Osteocyte (in vitro differentiated cells): ENCODE results near the gene CCDC136. TPM values are rescaled to one million over a fixed set of nuclear protein-coding genes. Genes with fewer than 3 reads are reported as not detected.

ENCODE experiments used
- DNase-seq: peaks from one replicate; pipeline ENCODE4 v3.0.0; 2021; ENCODE audit warnings: mixed read lengths; ENCODE audit not compliant: unreplicated experiment; ENCODE audit errors: extremely low spot score
- H3K27ac Mint-ChIP-seq: one replicate; pipeline ENCODE4 v1.8.0; 2021; ENCODE audit warnings: mild to moderate bottlenecking, mixed read lengths; ENCODE audit not compliant: unreplicated experiment
- H3K27me3 Mint-ChIP-seq: one replicate; pipeline ENCODE4 v1.8.0; 2021; ENCODE audit warnings: mixed read lengths; ENCODE audit not compliant: unreplicated experiment
- H3K36me3 Mint-ChIP-seq: one replicate; pipeline ENCODE4 v1.8.0; 2021; ENCODE audit warnings: mixed read lengths; ENCODE audit not compliant: unreplicated experiment
- H3K4me1 Mint-ChIP-seq: one replicate; pipeline ENCODE4 v1.8.0; 2021; ENCODE audit warnings: mixed read lengths; ENCODE audit not compliant: unreplicated experiment
- H3K4me3 Mint-ChIP-seq: one replicate; pipeline ENCODE4 v1.8.0; 2021; ENCODE audit warnings: mild to moderate bottlenecking, moderate library complexity, mixed read lengths; ENCODE audit not compliant: unreplicated experiment
- H3K9me3 Mint-ChIP-seq: one replicate; pipeline ENCODE4 v1.8.0; 2021; ENCODE audit warnings: mixed read lengths; ENCODE audit not compliant: unreplicated experiment
- total RNA-seq: library from RNA; stranded (reverse); gene quantifications from 2 replicates; pipeline ENCODE4 v1.2.1, GENCODE V29; 2021
- TF ChIP-seq, protein P1 (sequence below): fragments of 200-600 bp; sonication (generic); IDR thresholded peaks from 2 replicates; pipeline ENCODE4 v1.5.0; 2021; ENCODE audit warnings: antibody characterized with exemption, mild to moderate bottlenecking, moderate library complexity

CCDC136 gene
- total RNA-seq, 1 donor from 2014 or later = 13.3 TPM

DNA sequence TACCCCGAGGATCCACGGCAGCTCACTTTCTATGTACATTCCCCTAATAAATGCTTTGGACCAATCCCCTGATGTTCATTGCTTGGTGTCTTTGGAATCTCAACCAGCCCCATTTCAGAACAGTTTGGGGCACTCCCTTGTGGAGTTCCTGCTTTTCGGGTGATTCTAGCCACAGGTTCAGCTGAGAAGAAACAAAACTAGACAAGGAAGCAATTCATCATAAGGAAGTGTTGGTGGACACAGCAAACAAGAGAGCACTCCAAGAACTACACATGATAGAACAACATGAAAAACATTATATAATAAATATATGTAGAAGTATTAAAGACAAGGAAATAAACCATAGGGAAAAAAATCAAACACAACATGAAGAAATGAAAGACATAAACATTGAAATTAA, 6.0 kb upstream of the CCDC136 start:
- TF ChIP-seq, protein P1, sequence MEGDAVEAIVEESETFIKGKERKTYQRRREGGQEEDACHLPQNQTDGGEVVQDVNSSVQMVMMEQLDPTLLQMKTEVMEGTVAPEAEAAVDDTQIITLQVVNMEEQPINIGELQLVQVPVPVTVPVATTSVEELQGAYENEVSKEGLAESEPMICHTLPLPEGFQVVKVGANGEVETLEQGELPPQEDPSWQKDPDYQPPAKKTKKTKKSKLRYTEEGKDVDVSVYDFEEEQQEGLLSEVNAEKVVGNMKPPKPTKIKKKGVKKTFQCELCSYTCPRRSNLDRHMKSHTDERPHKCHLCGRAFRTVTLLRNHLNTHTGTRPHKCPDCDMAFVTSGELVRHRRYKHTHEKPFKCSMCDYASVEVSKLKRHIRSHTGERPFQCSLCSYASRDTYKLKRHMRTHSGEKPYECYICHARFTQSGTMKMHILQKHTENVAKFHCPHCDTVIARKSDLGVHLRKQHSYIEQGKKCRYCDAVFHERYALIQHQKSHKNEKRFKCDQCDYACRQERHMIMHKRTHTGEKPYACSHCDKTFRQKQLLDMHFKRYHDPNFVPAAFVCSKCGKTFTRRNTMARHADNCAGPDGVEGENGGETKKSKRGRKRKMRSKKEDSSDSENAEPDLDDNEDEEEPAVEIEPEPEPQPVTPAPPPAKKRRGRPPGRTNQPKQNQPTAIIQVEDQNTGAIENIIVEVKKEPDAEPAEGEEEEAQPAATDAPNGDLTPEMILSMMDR = no peak
- Mint-ChIP-seq H3K9me3 (peaks cover 5% of the 10 kb centered on the region), H3K4me3 (no peak overlapping the region), H3K4me1 (peaks cover 3% of the 10 kb centered on the region), H3K27me3 (peaks cover 31% of the 10 kb centered on the region), H3K27ac (no peak overlapping the region), H3K36me3 (peaks cover 3% of the 10 kb centered on the region)
- DNase-seq = no peak

DNA sequence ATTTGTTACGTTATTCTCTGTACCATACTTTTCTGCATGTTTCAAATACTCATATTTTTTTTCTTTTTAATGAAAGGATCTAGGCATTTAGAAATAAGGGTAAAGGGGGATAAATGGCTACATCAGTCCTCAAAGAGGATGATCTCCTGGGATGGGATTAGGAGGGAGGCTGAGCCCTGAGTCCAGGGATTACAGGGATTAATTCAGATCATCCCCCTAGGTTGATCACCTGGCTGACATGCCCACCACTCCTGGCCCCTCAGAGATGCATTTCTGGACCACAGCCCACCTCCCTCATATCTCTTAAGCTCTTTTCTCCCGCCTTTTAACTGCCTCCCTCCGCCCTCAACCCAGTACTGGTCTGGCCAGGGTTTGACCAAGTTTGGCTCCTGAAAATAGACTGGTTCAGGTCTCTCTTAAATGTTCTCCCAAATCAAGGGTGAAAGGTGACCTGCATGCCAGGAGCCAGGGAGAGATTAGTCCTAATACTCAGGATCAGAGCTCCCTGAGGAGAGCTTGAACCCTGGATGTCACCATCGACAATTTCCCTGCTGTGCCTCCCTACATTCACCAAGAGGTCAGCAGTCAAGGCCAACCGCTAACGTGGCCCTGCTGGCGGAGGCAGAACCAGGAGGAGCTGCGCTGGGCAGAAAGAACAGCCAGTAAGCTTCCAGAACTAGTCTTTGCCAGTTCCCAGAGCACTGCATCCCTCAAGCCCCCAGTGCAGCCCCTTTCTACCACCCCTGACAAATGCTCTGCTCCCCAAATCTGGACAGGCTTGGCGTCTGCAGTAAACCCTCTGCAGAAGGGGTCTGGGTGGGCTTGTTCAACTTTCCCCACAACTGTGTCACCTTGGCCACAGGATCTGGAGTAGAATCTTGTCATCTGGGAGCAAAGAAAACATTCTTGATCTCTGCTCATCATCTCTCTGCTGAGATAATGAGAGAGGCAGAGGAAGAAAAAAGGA, 3.0 kb upstream of the CCDC136 start:
- no peak for DNase-seq
- peaks cover 9% of the 10 kb centered on the region for H3K4me1 Mint-ChIP-seq
- H3K27me3 Mint-ChIP-seq = peaks cover 31% of the 10 kb centered on the region
- peaks cover 5% of the 10 kb centered on the region for H3K9me3 Mint-ChIP-seq
- TF ChIP-seq, protein P1 = no peak
- H3K4me3 Mint-ChIP-seq = no peak overlapping the region
- no peak overlapping the region for H3K27ac Mint-ChIP-seq
- peaks cover 3% of the 10 kb centered on the region for H3K36me3 Mint-ChIP-seq

DNA sequence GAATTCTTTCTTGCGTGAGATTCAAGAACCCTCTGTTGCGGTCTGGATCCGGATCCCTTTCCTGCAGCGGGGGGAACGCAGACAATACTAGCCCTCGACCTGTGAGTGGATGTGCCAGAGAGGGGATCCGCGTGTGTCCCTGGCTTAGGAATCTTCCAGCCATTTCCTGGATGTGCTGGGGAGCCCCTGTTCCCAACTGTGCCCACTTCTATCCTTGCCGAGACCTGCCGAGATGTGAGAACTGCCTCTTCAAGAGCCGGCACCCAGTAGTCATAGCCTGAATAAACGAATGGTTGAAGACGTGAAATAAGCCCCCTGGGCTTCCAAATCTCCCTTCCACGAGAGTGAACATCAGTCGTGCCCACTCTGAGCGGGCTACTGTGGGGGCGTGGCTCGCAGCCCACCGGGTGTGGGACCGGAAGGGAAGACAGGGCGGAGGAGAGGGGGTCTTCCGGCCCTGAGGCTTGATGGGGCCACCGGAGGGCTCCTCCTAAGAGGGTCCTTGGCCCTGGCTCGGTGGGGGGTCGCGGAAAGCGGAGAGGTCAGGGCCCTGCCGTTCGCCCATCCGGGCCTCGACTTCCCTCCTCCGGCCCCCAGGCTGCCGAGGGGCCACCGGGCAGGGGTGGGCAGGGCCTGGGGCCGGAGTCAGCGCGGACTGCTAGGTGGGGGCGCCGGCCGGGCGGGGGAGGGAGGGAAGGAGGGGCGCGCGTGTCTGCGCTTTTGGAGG, 1.3 kb upstream of the CCDC136 start:
- peaks cover 7% of the 10 kb centered on the region for H3K36me3 Mint-ChIP-seq
- no peak for DNase-seq
- peaks cover 5% of the 10 kb centered on the region for H3K9me3 Mint-ChIP-seq
- peaks cover 9% of the 10 kb centered on the region for H3K4me1 Mint-ChIP-seq
- peaks cover 29% of the 10 kb centered on the region for H3K27me3 Mint-ChIP-seq
- peak overlapping the region; percentile 17 for H3K27ac Mint-ChIP-seq
- peak overlapping the region; percentile 74 for H3K4me3 Mint-ChIP-seq
- TF ChIP-seq, protein P1 = no peak

DNA sequence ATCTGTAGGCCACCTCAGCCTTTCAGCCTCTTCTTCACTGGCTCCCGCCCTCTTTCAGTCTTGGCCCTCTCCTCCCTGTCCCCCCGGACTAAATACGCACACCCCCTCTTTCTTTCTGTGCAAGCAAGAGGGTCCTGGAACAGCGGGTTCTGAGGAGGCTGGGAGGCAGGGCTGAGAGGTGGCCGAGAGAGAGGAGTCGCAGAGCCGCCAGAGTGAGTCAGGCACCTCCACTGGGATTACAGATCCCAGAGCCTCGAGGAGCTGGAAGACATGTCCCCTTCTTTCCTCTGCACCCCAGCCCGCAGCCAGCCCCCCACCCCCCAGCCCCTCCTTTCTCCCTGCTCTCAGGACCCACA, 182 bp downstream of the CCDC136 start:
- H3K4me3 Mint-ChIP-seq = peak overlapping the region; percentile 89
- no peak overlapping the region for H3K27ac Mint-ChIP-seq
- no peak for DNase-seq
- TF ChIP-seq, protein P1 = no peak
- peaks cover 18% of the 10 kb centered on the region for H3K27me3 Mint-ChIP-seq
- no peaks in the 10 kb centered on the region for H3K9me3 Mint-ChIP-seq
- peaks cover 9% of the 10 kb centered on the region for H3K4me1 Mint-ChIP-seq
- peaks cover 4% of the 10 kb centered on the region for H3K36me3 Mint-ChIP-seq
